ENCODE data around the gene CEP128. TPM values are rescaled to one million over a fixed set of nuclear protein-coding genes. Genes with fewer than 3 reads are reported as not detected.

The CEP128 gene
- total RNA-seq, 1 donor from 2014 or later = 3.0 TPM

DNA sequence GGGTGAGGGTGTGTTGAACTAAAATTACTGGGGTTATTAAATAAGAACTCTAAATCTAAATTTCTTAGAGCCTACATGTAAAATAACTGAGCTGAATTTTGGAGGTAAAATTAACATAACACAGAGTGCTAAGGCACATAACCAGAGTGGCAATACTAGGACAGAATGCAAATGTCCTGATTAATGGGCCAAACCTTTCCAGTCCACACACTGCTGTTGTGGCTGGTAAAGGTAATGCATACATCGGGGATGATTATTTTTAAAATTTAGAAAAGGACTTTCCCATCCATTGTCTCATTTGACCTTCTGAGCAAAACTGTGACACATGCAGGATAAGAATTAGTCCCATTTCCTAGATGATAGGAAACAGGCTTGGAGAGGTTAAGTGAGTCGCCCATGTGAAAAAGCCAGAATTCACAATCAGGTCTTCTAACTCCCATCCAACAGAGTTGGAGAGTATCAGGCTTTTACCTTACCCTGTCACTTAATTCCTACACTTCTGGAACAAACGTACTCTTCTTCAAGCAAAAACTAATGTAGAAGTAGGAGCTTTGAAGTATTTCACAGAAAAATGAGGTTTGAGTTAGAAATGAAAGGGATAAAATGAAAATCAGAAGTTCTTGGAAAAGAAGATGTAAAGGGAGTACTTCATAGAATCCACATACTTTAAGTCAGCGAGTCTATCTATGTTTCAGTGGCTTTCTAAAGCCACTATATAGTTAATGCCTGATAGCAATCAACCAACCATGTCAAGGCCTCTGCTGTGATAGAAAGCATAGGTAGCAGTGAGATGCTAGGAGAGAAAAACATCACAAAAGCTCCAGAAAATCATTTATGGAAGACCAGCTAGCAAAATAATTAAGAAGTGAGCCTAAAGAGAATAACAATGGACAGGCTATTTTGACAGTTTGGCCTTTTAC, 395.3 kb downstream of the CEP128 start:
- DNase-seq (ENCODE audit: low read depth) = no peak

DNA sequence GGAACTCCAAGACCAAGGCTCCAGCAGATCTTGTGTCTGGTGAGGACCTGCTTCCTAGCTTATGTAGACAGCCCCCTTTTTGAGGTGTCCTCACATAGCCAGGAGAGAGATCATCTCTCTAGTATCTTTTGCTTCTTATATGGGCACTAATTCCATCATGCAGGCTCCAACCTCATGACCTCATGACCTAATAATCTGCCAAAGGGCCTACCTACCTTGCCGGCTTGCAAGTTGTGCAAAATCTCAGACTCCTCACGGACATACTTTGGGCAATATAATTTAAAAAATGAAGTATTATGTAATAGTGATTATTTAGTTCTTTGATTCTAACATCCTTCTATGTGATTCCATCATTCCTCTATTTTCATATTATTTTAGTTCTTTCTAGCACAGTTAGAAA, 397.2 kb downstream of the CEP128 start:
- DNase-seq (ENCODE audit: low read depth) = no peak

DNA sequence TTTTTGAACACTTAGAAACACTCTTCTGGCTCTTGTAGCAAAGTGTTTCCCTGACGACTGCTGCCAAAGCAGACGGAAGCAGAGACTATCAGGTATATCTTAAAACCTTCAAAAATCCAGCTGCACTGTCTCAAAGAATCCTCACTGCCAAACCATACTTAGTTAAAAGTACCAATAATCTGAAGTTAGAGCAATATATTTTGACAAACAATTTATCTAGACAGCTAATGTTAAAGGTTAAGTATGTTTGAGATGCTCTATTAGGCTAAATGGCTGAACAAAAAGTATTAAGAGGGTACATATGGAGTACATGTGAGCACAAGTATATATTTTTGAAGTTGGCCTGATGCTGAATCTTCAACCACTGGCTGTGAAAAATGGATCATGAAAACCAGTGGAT, 398.3 kb downstream of the CEP128 start:
- DNase-seq (ENCODE audit: low read depth) = no peak

DNA sequence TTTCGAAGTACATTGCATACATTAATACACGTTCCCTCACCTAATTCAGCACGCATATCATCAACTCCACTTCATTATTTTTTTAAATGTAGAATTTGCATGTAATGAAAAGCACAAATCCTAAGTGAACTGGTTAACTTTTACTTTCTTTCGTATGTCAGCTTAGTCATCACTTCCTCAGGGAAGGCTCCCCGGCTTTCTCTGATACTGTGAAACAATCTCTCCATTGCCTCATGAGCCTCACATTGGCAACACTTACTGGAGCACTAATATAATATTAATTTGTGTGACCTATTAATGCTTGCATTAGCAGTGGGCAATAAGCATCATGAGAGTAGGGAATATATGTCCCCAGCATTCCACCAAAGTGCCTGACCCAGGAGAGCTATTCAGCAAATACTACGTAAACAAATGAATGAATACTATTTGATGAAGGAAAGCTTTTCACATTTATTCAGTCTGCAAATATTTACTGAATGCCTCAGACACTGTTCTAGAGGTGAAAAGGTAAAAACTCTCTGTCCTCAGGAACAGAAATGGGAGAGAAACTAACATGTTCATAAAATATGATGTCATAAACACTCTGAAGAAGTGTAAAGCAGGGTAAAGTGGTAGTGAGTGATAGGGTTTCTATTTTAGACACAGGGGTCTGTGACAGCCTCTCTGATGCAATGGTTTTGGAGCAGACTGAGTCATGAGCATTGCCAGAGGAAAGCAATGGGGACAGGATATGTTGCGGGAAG, 402.7 kb downstream of the CEP128 start:
- DNase-seq (ENCODE audit: low read depth) = no peak

DNA sequence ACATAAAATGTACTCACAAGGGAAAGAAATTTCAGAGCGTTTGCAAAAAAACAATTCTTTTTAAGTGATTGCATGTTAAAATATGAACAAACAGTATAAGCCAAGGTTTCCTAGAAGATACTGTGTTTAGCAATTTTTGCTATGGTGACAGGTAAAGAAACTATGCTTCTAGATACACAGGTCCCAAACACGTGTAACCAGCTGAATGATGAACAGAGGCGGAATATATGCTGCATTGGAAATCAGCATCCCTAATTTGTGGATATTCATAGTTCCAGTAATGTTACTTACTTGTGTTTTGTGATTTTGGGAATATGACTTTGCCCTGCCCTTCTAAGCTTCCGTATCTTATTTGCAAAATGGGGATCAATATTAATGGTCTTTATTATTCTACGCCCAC, 403.9 kb downstream of the CEP128 start:
- no peak for DNase-seq (ENCODE audit: low read depth)

DNA sequence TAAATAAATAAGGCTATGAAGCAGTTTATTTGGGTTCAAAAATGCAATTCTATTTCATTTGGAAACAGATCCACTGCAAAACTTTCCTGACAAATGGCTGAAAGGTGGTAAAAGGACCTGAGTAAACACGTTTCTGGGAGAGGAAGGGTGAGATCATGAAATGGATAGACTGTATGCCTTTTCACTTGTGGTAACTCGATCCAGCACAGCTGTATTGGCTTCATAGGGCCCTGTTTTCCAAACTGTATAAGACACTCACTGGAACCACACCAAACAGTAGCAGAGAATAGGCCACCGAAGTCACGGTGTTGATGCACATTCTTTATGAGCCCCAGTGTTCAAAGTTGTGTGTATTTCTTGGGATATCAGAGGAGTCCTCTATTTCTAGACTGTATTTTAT, 405.1 kb downstream of the CEP128 start:
- no peak for DNase-seq (ENCODE audit: low read depth)

DNA sequence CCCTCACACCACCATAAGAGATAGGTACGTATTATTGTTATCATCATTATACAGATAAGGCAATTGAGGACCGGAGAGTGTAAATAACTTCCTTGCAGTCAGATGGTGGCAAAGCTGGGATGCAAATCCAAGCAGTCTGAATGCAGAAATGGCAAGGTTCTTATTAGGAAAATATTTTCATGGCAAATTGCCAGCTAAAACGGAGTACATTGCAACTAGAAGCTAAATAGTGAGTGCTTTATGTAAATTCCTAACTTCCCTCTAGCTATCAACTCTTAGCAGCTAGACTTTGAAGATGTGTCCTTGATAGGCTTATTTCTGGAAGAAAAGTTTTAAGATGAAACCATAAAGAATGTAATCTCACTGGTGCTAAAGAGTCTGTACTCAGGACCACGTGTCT, 406.4 kb downstream of the CEP128 start:
- no peak for DNase-seq (ENCODE audit: low read depth)

DNA sequence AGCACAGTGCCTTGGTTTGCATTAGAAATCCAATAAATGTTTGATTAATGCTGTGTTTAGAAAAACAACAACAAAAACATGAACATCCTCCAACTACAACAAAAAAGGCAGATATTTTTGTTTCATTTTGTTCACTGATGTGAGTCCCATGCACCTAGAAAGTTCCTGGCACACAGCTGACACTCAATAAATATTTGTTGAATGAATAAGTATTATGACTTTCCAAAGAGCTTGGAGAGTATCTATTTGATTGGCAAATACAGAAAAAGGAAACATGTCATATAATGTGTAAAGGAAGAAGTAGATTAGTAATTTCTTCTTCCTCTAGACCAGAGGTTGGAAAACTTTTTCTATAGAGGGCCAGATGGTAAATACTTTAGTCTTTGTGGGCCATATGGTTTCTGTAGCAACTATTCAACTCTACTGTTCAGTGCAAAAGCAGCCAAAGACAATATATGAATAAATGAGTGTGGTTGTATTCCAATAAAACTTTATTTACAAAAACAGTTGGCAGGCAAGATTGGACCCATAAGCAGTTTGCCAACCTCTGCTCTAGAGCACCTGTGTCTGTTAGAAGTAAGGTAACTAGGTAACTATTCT, 417.9 kb downstream of the CEP128 start:
- peak; percentile 22 for DNase-seq (ENCODE audit: low read depth)

DNA sequence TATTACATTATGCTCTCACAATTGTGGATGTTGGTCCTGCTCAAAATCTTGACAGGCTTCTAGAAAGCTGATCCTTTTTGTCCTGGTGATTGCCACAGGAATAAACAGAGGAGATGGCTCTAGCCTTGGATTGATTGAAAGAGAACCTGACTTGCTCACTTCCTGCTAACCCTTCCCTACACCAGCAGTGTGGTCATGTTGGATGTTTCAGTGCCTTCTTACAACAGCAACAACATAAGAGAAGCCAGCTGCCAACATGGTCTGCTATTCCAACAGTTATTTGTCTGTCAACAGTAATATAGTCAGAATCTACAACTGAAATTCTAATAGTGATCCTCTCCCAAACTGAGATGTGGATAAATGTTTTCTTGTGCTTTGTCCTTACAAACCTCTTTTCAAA, 418.6 kb downstream of the CEP128 start:
- DNase-seq (ENCODE audit: low read depth) = peak; percentile 3

DNA sequence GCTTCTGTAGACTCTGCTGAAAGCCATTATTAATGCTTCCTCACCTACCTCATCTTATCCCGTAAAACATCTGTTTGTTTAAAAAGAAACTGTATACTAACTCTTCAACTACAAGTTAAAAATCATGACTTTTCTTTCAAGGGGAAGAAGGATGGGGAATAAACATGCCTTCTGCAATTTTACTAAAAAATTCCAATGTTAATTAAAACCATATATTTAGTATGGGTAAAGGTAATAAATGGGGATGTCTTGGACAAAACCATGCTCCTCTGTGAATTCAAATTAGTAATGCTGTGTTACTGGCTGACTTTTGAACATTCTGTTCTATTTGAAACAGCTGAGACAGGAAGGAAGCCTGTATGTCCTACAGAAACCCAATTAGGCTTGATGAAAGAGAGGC, 419.1 kb downstream of the CEP128 start:
- no peak for DNase-seq (ENCODE audit: low read depth)

DNA sequence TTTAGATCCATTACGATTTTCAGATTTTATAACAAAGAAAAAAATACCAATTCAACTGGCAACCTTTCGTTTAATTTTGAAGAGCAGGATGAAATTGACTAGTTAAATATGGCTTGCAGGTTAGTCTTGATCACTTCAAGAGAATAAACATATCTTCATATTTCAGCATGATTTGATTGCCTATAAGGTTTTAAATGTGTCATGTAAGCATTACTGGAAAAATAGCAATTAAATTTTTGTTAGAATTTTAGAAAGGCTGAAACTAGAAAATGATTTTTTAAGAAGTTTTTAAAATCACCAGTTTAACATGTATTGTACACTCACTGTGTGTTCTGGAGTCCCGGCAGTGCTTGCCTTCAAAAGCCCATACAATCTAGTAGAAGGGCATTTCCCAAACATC, 420.1 kb downstream of the CEP128 start:
- no peak for DNase-seq (ENCODE audit: low read depth)

DNA sequence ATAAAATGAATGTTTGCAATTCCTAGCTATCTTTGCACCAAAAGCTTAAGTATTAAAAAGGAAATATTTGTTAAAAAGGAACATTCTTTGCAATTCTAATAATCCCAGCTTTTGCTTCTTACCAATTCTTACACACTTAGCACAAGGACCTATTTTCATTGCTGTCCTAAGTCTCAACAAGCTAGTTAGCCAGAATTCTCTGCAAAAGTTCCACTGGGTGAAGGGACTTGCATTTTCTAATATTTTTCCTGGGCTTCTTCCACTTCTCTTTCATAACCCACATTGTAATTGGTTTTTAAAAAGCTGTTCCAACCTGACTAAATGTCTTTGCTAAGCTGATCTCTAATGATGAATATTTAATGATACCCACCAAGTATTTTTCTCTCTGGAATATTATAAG, 422.5 kb downstream of the CEP128 start:
- no peak for DNase-seq (ENCODE audit: low read depth)

DNA sequence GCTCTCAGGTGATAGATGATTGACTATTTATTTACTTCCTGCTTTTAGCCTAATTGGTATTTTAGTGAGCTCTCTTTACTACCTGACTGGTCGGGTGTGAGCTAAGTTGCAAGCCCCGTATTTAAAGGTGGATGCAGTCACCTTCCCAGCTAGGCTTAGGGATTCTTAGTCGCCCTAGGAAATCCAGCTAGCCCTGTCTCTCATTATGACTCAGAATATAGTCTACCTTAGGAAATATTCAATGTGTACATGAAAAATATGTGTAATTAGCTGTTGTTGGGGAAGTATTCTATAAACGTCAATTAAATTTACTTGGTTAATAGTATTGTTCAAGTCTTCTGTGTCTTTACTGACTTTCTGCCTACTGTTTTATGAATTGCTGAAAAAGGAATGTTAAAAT, 423.4 kb downstream of the CEP128 start:
- no peak for DNase-seq (ENCODE audit: low read depth)

DNA sequence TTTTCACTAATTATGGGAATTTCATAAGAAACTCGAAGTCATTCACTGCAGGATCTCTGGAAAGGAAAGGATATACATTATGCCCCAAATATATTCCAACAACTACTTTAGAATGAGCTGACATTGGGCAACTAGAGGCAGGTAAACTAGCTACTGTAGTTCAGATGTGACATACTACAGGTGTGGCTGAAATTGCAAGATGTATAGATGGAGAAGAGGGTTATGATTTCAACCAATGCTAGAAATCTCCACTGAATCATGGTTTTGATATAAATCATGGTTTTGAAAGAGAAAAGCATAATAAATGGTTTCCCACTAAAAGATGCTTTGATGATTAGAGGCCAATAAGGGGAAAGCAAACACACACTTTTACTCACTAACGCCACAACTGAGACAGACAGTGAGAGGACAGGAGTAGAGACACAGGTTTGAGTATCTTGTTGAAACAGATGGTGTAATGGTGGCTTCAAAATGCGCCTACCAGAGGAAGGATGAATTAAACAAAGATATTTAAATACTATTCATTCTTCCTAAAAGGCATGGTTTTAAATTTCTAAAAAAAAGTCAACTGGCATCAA, 434.2 kb downstream of the CEP128 start:
- no peak for DNase-seq (ENCODE audit: low read depth)

DNA sequence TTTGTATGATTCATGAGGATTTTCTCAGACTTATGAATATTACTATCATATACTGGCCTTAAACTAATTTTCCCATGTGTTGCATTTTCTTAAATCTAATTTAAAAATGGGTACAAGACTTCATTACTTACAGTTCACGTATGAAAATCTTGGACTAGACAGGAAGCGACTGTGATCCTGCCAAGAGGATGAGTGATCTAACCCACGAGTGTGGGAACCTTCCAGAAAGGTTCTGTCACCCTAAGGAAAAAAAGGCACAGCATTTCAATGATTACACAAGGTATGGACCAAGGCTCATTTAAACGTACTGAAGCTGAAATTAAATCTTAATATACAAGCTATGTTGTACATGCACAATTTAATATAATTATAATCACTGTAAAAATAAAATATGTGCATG, 436.8 kb downstream of the CEP128 start:
- no peak for DNase-seq (ENCODE audit: low read depth)

DNA sequence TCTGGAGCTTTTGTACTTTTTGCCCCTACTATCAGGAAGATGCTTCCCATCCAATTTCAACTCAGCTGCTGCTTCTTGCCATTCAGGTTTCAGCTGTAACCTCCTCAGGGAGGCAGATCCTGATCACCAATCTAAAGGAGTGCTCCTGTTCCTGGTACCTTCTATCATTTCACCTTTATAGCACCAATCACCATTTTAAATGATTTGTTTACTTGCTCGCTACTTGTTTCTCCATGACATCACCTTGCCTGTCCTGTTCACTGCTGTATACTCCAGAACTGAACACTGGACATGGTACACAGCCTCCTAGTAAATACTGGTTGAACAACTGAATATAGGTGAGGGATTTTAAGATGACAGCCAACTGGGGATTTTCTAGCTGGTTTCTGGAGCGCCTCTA, 443.0 kb downstream of the CEP128 start:
- DNase-seq (ENCODE audit: low read depth) = no peak

DNA sequence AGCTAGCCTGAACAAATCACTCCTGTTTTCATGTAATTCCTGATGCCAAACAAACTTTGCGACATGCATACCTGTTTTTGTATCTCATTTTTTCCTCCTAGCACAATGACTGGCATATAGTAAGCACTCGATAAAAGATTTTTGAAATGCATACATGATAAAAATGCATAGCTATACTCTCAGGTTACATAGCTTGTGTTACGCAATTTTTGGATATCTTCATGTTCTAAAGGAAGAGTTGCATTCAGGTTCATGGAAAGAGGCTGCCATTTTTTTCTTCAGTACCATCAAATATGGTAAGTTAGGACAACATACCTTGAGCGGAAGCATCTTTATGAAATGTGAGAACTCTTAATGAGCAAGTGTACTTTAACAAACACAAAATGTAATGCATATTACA, 445.4 kb downstream of the CEP128 start:
- no peak for DNase-seq (ENCODE audit: low read depth)

DNA sequence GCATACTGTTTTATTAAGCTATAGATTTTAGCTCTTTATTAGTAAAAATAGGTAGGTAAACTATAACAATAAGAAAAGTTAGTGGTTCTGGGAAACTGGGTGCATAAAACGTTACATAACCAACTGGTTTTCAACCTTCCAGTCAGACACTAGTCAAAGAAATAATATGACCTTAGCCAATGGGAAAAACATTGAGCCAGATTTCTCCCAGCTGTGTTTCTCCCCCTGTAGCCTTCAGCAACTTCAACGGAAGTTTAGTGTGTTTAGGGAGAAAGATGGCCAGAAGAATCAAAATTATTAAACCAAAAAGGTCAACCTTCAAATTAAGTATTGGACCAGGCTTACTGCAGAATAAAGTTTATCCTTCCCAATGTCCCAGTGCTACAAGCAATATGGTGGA, 446.8 kb downstream of the CEP128 start:
- no peak for DNase-seq (ENCODE audit: low read depth)

DNA sequence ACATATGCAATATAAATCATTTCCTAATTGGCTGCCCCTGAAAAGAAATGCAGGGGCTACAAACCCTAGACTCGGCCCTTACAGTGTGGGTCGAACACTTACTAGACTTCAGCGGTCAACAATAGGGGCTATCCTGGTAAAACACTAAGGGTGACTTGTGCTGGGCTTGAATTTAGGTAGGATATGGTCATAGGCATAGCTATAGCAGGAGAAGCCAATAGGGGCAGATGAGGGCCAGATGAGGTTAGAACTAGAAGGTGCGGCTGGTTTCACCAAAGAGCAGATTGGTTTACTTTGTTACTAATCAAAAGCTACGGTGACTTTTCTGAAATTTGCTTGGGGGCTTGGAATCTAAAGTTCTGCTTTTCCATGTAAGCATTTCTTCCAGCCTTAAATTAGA, 447.9 kb downstream of the CEP128 start:
- DNase-seq (ENCODE audit: low read depth) = no peak

DNA sequence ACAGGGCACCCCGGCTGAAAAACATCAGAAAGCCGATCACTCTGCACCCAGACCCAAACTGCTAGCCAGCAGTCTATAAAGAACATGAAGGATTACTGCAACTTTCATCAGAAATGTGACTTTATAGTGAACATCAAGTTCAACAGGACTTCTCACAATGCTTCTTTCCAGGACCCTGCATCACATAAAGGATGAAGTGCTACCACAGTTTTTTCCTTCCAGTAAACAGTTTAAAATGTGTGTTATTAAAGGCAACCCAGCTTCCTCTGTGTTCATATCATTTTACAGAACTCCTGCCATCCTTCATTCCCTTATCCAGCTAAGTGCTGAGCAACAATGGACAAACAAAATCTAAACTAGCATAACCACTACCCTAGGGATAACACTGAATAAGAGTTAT, 449.9 kb downstream of the CEP128 start:
- DNase-seq (ENCODE audit: low read depth) = no peak

DNA sequence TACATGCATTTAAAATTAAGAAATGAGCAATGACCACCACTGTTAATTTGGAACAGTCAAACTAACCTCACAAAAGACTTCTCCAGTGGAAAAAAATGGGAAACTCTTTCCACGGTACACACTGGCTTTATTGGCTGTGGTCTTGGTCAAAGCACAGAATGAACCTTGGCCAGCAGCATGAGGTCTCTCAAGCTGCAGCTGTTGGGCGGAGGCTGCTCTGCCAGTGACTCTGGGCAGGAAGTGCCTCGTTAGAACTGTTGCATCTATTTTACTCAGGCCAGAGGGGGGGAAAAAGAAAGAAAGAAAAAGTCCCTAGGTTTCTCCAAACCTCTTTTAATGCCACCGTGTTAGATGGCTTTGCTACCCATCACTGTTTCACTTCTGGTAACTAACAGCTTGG, 450.4 kb downstream of the CEP128 start:
- no peak for DNase-seq (ENCODE audit: low read depth)

DNA sequence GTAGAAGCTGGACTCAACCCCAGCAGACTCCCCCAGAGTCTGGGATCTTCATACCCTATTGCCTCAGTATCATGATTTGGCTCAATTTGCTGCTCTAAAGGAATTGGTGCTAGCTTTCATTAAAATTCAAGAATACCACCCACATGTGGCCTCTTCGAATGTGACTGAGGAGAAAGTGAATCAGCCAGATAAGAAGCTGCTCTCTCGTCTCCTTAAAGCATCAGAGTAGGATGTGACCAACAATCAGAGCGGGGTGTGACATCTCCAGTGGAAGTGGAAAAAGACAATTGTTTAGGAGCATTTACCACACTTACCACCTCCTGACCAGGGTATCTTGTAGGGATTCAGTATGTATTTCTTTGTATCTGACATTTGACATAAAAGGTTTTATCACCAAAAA, 452.0 kb downstream of the CEP128 start:
- no peak for DNase-seq (ENCODE audit: low read depth)

DNA sequence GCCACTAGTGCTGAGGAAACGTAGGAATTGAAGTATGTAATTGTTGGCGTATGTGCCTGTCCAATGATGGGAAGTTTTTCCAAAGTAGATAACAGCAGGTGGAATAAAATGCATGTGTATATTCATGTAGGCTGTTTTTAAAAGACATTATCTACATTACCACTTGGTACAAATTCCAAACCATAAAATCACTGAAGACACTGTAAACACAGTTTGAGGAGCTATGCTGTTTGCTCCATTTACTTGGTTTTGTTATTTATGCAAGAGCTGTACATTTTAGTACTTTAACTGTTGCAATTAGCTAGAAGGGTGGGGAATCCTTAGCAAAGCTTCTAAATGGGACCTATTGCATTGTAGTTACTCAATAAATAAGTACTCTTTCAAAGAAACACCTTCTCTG, 455.8 kb downstream of the CEP128 start:
- no peak for DNase-seq (ENCODE audit: low read depth)

All from renal cortical epithelial cell (primary cell).